SIG-M5 treated with dmso at 0.1 percent for 504 hours (cell line): ENCODE measurements around the gene UBE2B.
A peak's percentile ranks its signal among the peaks of the same experiment; 100 is the strongest.
"Not testable (repeated sequence)": the region's sequence is repeated elsewhere in the genome, so short reads cannot be mapped to it uniquely, and the experiment has no call there.

Experiments
- DNase-seq: peaks from one replicate; lab custom pipeline; 2025; ENCODE audit not compliant: unreplicated experiment; lab: John Stamatoyannopoulos, UW

UBE2B gene

GRCh38 chr5:134370871-134371833, at the start of gene UBE2B:
TSS of gene UBE2B (plus strand) at chr5:134371569. CDS start at chr5:134371596, 27 bp downstream.
- peak; percentile 99 for DNase-seq

GRCh38 chr5:134327327-134327726, 44.0 kb upstream of the UBE2B start:
- DNase-seq = no peak

GRCh38 chr5:134328619-134329018, 42.8 kb upstream of the UBE2B start:
- DNase-seq = no peak

GRCh38 chr5:134336833-134337232, 34.5 kb upstream of the UBE2B start:
- DNase-seq = not testable (repeated sequence)

- not testable (repeated sequence) for DNase-seq
These were observed 27.9 kb upstream of the UBE2B start for GRCh38 chr5:134343500-134343899.

- not testable (repeated sequence) for DNase-seq
These were observed 25.9 kb upstream of the UBE2B start for GRCh38 chr5:134345476-134345875.

GRCh38 chr5:134345996-134346395, 25.4 kb upstream of the UBE2B start:
- DNase-seq = peak; percentile 57

- no peak for DNase-seq
These were observed 21.9 kb upstream of the UBE2B start for GRCh38 chr5:134349463-134349862.

- DNase-seq = no peak
These were observed 15.7 kb upstream of the UBE2B start for GRCh38 chr5:134355681-134356080.

- no peak for DNase-seq
These were observed 5.8 kb upstream of the UBE2B start for GRCh38 chr5:134365604-134366003.

GRCh38 chr5:134370311-134370870, 978 bp upstream of the UBE2B start:
- DNase-seq = no peak

GRCh38 chr5:134371834-134372340, 518 bp downstream of the UBE2B start:
- DNase-seq = peak; percentile 35

GRCh38 chr5:134373633-134374032, 2.3 kb downstream of the UBE2B start:
- not testable (repeated sequence) for DNase-seq

- no peak for DNase-seq
These were observed 2.9 kb downstream of the UBE2B start for GRCh38 chr5:134374232-134374631.

GRCh38 chr5:134380346-134380745, 9.0 kb downstream of the UBE2B start:
- no peak for DNase-seq

GRCh38 chr5:134382204-134382603, 10.8 kb downstream of the UBE2B start:
- not testable (repeated sequence) for DNase-seq

GRCh38 chr5:134383980-134384697, 12.8 kb downstream of the UBE2B start:
- no peak for DNase-seq

- DNase-seq = no peak
These were observed 16.1 kb downstream of the UBE2B start for GRCh38 chr5:134387443-134387842.

GRCh38 chr5:134392301-134392700, 20.9 kb downstream of the UBE2B start:
- DNase-seq = no peak

GRCh38 chr5:134394932-134395331, 23.6 kb downstream of the UBE2B start:
- DNase-seq = no peak

- DNase-seq = no peak
These were observed 24.9 kb downstream of the UBE2B start for GRCh38 chr5:134396274-134396673.
